SU-DHL-6 (cell line): ENCODE data around the gene MYOF.

Experiments used
- EZH2phosphoT487 ChIP-seq: fragments of 200-600 bp; sonication (generic), shearing (Covaris generic); conservative IDR thresholded peaks from 2 replicates; pipeline ENCODE4 v1.6.1; 2018; ENCODE audit warnings: mild to moderate bottlenecking, antibody characterized with exemption, low read length, moderate library complexity, mixed read lengths
- TF ChIP-seq, protein P1 (sequence below): fragments of 200-600 bp; sonication (generic); IDR thresholded peaks from one replicate; pipeline ENCODE4 v1.5.1; 2017; ENCODE audit warnings: antibody characterized with exemption, mild to moderate bottlenecking, low read length, moderate library complexity; ENCODE audit not compliant: insufficient read depth, poor library complexity, severe bottlenecking

GRCh38 chr10:93422118-93422517, 60.0 kb downstream of the MYOF start:
- TF ChIP-seq, protein P1, sequence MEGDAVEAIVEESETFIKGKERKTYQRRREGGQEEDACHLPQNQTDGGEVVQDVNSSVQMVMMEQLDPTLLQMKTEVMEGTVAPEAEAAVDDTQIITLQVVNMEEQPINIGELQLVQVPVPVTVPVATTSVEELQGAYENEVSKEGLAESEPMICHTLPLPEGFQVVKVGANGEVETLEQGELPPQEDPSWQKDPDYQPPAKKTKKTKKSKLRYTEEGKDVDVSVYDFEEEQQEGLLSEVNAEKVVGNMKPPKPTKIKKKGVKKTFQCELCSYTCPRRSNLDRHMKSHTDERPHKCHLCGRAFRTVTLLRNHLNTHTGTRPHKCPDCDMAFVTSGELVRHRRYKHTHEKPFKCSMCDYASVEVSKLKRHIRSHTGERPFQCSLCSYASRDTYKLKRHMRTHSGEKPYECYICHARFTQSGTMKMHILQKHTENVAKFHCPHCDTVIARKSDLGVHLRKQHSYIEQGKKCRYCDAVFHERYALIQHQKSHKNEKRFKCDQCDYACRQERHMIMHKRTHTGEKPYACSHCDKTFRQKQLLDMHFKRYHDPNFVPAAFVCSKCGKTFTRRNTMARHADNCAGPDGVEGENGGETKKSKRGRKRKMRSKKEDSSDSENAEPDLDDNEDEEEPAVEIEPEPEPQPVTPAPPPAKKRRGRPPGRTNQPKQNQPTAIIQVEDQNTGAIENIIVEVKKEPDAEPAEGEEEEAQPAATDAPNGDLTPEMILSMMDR, result no peak
- TF ChIP-seq EZH2phosphoT487, result no peak
